ENCODE results near the gene PRR30.

Gene PRR30

GRCh38 chr2:27126252-27126710 is 12.9 kb downstream of the PRR30 start (continued):
- TF ChIP-seq ZNF223 (tag by site-specific recombination; IDR thresholded peaks at IDR 0.05) (no peak), RBAK (tag by site-specific recombination; IDR thresholded peaks at IDR 0.05) (no peak), SALL2 (tag by site-specific recombination; IDR thresholded peaks at IDR 0.05; ENCODE audit: borderline replicate concordance) (no peak), ZNF701 (tag by site-specific recombination; IDR thresholded peaks at IDR 0.05) (no peak), ZBTB20 (tag by site-specific recombination; IDR thresholded peaks at IDR 0.05) (no peak), HOXC10 (CRISPR knock-in tag; IDR thresholded peaks at IDR 0.05) (no peak), BCL6B (tag by site-specific recombination; IDR thresholded peaks at IDR 0.05) (no peak), ZNF664 (tag by site-specific recombination; IDR thresholded peaks at IDR 0.05) (no peak), ZFP3 (tag by site-specific recombination; IDR thresholded peaks at IDR 0.05; ENCODE audit: low read depth) (no peak), ZFHX2 (tag by site-specific recombination; conservative IDR thresholded peaks at IDR 0.05) (no peak)

GRCh38 chr2:27125104-27125503 is 14.1 kb downstream of the PRR30 start:
- POLR2A ChIA-PET, result interaction anchor here (3.5 kb wide), 1 partner anchor 8 kb away, joined by 34 read pairs; the partner anchor contains the start of gene PREB

More at GRCh38 chr2:27125104-27125503, 14.1 kb downstream of the PRR30 start:
- TF ChIP-seq PBX3 (CRISPR knock-in tag; IDR thresholded peaks at IDR 0.05), result no peak
- no peak for TF ChIP-seq OSR2 (tag by site-specific recombination; IDR thresholded peaks at IDR 0.05)
- no peak for TF ChIP-seq ELK4 (IDR thresholded peaks at IDR 0.05; ENCODE audit: borderline replicate concordance, low read depth, low read length)
- 0 out of 2 replicates have a peak, but pooled peaks have one; percentile 40 for TF ChIP-seq ZSCAN30 (tag by site-specific recombination; IDR thresholded peaks at IDR 0.05)
- TF ChIP-seq PRDM6 (tag by site-specific recombination; IDR thresholded peaks at IDR 0.05), result peak; percentile 49; the same call in 1 of the 2 replicates
- TF ChIP-seq ZBTB44 (tag by site-specific recombination; IDR thresholded peaks at IDR 0.05), result peak; percentile 74
- TF ChIP-seq ZNF626 (tag by site-specific recombination; IDR thresholded peaks at IDR 0.05), result no peak
- no peak for TF ChIP-seq ZSCAN18 (tag by site-specific recombination; IDR thresholded peaks at IDR 0.05)
- TF ChIP-seq ZNF2 (tag by site-specific recombination; IDR thresholded peaks at IDR 0.05), result peak; percentile 79
- Histone ChIP-seq H3K4me3 (ENCODE audit: low read depth, low read length) (no peak overlapping the region), H3K27ac (ENCODE audit: extremely low read depth, low read depth, low read length) (no peak overlapping the region), H3K9me3 (ENCODE audit: control insufficient read depth, insufficient read depth, low read depth, low read length) (no peaks in the 10 kb centered on the region), H3K36me3 (ENCODE audit: control insufficient read depth in 2 of 2, insufficient read depth in 1 of 2, low read length in 2 of 2) (peaks cover 0 to 16% of the 10 kb centered on the region in 2 experiments; a peak in 1 of 3 replicates), H3K4me1 (ENCODE audit: control insufficient read depth, insufficient read depth, low read length) (0 out of 2 replicates have a peak, but pooled peaks cover 3% of the 10 kb centered on the region)
- CTCF ChIA-PET, result interaction anchor here (0.6 to 1.8 kb wide), 3 partner anchors 26 to 296 kb away, joined by 3 to 6 read pairs (median 3); no protein-coding TSS in a partner anchor
